NCI-H187 (cell line): ENCODE data around the gene PPTC7.
"Not testable (repeated sequence)": the region's sequence is repeated elsewhere in the genome, so short reads cannot be mapped to it uniquely, and the experiment has no call there.

ENCODE experiments used
- DNase-seq, 2 experiments: peaks; one replicate each; lab custom pipeline; 2025; lab: John Stamatoyannopoulos, UW

Gene PPTC7

GRCh38 chr12:110585231-110585799, 2.2 kb upstream of the PPTC7 start:
- no peak for DNase-seq

GRCh38 chr12:110582276-110583136, 612 bp downstream of the PPTC7 start:
- peak in 1 of 2 experiments; percentile 62 for DNase-seq

DNA sequence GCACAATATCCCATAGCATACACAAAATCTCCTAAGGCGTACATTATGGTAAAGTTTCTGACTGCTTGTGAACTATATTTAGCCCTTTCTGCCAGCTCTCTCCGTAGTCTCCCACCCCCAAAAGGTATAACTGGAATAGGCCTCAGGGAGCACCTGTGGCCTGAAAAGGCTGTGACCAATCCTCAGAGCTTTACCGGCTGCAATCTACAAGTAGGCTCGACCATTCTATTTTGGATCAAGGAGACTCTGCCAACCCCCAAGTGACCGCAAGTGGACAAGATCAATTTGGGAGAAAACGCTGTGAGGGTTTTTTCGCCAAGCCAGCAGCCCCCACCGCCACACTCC, 1.2 kb downstream of the PPTC7 start:
- DNase-seq = no peak

GRCh38 chr12:110579535-110580253, 3.4 kb downstream of the PPTC7 start:
- no peak for DNase-seq

DNA sequence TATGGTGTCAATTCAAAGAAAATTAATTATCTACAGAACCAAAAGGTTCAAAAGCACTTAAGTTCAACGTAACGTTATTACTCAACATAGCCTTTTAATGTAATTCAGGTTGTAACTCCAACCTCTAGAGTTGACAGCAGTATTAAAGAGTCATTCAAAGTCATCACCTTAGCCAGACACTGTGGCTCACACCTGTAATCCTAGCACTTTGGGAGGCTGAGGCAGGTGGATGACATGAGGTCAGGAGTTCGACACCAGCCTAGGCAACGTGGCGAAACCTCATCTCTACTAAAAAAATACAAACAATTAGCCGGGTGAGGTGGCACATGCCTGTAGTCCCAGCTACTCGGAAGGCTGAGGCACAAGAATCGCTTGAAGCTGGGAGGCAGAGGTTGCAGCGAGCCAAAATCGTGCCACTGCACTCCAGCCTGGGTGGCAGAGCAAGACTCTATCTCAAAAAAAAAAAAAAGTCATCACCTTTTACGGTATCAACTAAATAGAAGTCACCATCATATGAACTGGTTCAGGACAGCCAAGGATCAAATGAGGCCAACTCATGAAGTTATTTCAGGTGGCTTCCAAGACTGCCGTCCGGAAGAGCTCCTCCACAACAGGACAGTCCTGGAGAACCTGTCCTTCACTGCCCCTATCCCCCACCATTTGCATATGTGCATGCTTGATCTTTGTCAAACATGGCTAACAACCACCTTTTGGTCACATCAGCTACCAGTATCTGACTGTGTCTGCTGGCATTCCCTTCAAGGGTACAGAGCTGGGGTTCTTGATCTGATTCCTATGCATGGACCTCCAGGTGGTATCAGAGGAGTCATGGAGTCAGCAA, 4.2 kb downstream of the PPTC7 start:
- DNase-seq = no peak

GRCh38 chr12:110577864-110578693, 5.0 kb downstream of the PPTC7 start:
- no peak for DNase-seq

DNA sequence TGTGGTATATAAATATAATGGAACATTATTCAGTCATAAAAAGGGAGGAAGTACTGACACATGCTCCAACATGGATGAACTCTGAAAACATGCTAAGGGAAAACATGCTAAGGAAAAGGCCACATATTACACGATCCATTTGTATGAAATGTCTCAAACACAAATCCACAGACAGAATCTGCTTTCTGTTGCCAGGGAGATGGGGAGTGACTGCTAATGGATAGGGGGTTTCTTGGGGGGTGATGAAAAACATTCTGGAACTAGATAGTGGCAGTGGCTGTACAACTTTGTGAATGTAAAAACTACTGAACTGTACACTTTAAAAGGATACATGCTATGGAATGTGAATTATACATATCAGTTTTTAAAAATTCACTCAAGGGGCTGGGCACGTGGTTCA, 6.6 kb downstream of the PPTC7 start:
- DNase-seq = no peak

GRCh38 chr12:110575326-110575725, 7.8 kb downstream of the PPTC7 start:
- DNase-seq = no peak

GRCh38 chr12:110574717-110575230, 8.3 kb downstream of the PPTC7 start:
- DNase-seq = not testable (repeated sequence)

DNA sequence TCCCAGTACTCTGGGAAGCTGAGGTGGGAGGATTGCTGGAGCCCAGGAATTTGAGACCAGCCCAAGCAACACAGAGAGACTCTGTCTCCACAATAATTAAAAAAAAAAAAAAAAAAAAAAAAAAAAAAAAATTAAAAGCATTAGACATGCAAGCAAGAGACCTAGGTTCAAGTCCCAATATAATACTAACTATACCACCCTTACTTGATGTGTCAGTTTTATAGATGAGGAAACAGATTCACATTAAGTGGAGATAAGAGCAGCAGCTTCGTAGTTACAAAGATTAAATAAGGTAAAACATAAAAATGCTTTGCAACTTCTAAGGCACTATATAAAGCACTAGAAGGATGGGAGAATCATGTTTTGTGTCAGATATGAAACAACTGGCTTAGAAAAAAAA, 9.1 kb downstream of the PPTC7 start:
- DNase-seq = no peak

- DNase-seq = not testable (repeated sequence)
Observed at GRCh38 chr12:110570798-110571197, 12.3 kb downstream of the PPTC7 start.

GRCh38 chr12:110569838-110570237, 13.3 kb downstream of the PPTC7 start:
- not testable (repeated sequence) for DNase-seq

DNA sequence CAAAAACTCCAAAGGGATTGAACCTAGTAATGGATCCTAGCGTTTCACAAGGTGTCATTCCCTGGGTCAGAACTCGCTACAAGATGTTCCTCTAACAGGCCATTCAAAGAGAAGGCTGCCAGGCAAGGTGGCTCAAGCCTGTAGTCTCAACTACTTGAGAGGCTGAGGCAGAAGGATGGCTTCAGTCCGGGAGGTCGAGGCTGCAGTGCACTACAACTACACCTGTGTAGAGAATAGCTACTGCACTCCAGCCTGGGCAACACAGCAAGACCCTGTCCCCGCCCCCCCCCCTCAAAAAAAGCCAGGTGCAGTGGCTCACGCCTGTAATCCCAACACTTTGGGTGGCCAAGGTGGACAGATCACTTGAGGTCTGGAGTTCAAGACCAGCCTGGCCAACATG, 14.4 kb downstream of the PPTC7 start:
- DNase-seq = no peak

DNA sequence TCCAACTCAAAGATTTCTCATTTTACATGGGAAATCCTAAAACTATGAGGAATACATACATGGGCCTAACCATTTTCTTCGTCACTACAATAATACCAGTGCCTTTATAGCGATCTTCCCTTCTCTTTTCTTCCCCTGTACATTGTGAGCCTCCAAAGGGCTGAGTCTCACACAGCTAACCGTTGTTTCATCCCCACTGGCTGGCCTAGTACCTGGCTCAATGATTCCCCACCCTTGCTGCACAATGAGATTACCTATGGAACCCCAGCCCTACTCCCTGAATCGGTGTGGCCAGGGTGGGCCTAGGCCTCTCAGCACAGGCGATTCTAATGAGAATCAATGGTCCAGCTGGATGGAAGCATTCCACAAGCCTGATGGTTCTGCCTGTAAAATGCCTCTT, 16.1 kb downstream of the PPTC7 start:
- no peak for DNase-seq

DNA sequence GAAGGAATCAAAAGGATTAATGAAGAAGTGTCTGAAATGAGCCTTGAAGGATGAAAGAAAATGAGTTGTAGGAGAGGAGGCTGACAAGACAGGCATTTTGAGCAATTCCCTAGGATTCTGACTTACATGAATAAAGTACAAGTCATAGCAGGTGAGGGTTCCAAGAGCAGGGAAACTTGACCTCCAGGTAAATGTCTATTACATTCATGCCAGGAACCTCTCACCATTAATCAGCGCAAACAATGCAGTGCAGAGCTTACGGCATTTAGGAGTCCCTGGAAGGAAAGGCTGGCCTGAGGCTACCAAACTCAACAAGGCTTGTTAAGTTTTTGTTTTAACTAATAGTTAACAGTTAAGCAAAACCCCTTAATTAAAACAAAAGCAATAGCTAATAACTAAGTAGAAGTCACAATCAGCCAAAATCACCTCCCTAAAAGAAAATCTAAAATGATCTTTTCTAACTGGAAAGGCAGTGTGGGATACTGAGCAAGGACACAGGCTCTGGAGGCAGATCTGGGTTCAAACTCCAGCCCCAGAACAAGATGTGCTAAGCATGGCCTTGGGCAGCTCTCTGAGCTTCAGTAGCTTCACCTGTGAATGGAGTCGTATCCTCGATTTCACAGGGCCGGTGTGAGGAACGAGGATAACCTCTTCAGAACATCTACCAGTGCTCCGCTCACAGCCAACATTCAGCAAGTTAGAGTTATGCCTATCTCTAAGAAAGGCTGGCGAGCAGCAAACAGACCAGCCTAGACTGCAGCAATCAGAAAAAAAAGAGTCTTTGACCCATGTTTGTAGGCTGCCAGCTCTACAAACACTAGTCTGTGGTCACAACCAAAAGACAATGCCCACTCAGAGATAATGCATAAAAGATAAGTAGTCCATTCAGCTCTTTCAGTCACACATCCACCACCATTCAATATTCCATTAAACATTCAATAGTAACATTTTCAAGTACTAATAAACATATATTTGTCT, 16.9 kb downstream of the PPTC7 start:
- no peak for DNase-seq

GRCh38 chr12:110564471-110564991, 18.6 kb downstream of the PPTC7 start:
- DNase-seq = no peak

DNA sequence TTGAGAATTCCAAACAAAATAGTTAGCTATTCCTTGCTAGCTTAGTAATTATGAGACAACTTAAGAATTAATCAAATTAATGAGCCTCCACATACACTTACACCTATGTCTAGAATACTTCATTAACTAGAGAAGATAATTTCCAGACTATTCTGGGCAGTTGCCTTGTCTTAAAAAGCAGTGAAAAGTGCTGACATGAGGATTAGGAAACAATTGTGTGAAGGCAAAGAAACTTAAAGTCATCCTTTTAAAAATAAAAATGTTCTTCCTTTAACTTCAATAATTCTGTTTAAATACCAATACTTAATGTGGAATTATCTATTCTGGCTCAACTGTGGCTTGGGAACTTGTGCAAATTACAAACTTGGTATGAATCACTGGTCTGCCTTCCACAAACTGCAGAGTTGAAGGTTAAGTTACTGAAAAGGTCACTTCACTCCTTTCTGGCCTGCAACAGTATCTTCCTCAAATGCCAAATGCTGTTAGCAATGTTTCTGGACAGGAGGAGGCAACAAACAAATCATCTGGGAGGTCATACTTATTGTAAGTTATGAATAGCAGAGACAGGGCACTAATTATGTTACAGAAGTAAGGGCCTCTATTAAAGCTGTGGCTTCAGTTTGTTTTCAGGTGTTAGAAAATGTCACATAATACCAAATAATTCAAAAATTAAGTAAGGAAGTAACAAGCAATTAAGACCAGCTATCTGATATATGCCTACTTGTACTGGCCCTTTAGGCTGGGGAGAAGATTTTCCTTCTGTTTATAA, 19.2 kb downstream of the PPTC7 start:
- no peak for DNase-seq

DNA sequence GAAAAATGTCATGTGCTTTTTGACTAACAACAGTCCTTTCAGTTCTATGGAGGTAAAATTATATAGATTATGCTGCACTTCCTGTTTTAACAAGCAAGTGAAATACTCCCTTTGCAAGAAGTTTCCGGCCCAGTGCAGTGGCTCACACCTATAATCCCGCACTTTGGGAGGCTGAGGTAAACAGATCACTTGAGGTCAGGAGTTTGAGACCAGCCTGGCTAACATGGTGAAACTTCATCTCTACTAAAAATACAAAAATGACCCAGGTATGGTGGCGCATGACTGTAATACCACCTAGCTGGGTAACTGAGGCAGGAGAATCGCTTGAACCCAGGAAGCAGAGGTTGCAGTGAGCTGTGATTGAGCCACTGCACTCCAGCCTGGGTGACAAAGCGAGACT, 20.7 kb downstream of the PPTC7 start:
- not testable (repeated sequence) for DNase-seq
